HCT116 (cell line): Measurements from ENCODE around the gene TSPY10.
"Not testable (repeated sequence)": the region's sequence is repeated elsewhere in the genome, so short reads cannot be mapped to it uniquely, and the experiment has no call there.

ENCODE experiments used
- ATF3 ChIP-seq: IDR thresholded peaks from 2 replicates; pipeline ENCODE4 v1.6.1; 2012
- EZH2 ChIP-seq: fragments of 200-600 bp; sonication (generic); IDR thresholded peaks from 2 replicates; pipeline ENCODE4 v1.6.1; 2017; ENCODE audit warnings: antibody characterized with exemption, mixed run types
- EZH2phosphoT487 ChIP-seq: fragments of 200-600 bp; IDR thresholded peaks from 2 replicates; pipeline ENCODE4 v1.6.1; 2018; ENCODE audit warnings: antibody characterized with exemption, borderline replicate concordance
- POLR2A ChIP-seq: IDR thresholded peaks from 2 replicates; pipeline ENCODE4 v1.7.0; 2011; ENCODE audit warnings: borderline replicate concordance; ENCODE audit not compliant: insufficient read depth, insufficient read length; ENCODE audit errors: extremely low read depth
- POLR2AphosphoS5 ChIP-seq: IDR thresholded peaks from 2 replicates; pipeline ENCODE4 v1.6.1; 2011; ENCODE audit warnings: mild to moderate bottlenecking, low read depth, low read length, moderate library complexity
- TF ChIP-seq, protein P1 (sequence below), 3 experiments: fragments of 200-600 bp in 1 of 3; sonication (generic) in 1 of 3; IDR thresholded peaks in 2 of 3; conservative IDR thresholded peaks in 1 of 3; 2 replicates each; pipeline ENCODE4 v1.5.1; 2012 to 2017; ENCODE audit warnings: low read depth in 2 of 3, low read length in 2 of 3, antibody characterized with exemption in 1 of 3, borderline replicate concordance in 1 of 3, control low read depth in 1 of 3, mild to moderate bottlenecking in 1 of 3, mixed read lengths in 1 of 3, mixed run types in 1 of 3, moderate library complexity in 1 of 3; ENCODE audit not compliant: insufficient read depth in 1 of 3

DNA sequence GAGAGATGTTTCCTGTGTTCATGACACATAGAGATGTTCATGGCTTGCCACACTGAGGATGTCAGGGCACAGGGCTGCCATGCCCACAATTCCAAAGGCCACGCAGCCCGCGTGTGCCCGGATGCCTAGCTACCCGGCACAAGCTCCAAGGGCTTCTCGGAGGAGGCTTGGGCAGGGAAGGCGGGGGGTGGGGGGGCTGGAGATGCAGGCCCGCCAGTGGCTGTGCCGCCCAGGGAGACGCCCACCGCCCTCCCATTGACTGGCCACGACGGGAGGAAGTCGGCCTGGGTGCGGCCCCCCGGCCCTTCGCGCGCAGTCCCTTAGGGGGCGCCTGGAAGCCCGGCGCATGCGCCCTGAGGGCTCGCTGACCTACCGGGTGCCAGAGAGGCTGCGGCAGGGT is 40.7 kb upstream of the TSPY10 start, which contains the start of gene TSPY9:
- not testable (repeated sequence) for TF ChIP-seq POLR2AphosphoS5, EZH2, ATF3, POLR2A, EZH2phosphoT487
- TF ChIP-seq, protein P1, sequence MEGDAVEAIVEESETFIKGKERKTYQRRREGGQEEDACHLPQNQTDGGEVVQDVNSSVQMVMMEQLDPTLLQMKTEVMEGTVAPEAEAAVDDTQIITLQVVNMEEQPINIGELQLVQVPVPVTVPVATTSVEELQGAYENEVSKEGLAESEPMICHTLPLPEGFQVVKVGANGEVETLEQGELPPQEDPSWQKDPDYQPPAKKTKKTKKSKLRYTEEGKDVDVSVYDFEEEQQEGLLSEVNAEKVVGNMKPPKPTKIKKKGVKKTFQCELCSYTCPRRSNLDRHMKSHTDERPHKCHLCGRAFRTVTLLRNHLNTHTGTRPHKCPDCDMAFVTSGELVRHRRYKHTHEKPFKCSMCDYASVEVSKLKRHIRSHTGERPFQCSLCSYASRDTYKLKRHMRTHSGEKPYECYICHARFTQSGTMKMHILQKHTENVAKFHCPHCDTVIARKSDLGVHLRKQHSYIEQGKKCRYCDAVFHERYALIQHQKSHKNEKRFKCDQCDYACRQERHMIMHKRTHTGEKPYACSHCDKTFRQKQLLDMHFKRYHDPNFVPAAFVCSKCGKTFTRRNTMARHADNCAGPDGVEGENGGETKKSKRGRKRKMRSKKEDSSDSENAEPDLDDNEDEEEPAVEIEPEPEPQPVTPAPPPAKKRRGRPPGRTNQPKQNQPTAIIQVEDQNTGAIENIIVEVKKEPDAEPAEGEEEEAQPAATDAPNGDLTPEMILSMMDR (IDR thresholded peaks at IDR 0.05 in 2 of 3, conservative IDR thresholded peaks at IDR 0.05 in 1 of 3; ENCODE audit: borderline replicate concordance in 1 of 3, insufficient read depth in 1 of 3, low read depth in 2 of 3, low read length in 2 of 3), result not testable (repeated sequence)
